Measurements from ENCODE around the gene GRB14.

DNA sequence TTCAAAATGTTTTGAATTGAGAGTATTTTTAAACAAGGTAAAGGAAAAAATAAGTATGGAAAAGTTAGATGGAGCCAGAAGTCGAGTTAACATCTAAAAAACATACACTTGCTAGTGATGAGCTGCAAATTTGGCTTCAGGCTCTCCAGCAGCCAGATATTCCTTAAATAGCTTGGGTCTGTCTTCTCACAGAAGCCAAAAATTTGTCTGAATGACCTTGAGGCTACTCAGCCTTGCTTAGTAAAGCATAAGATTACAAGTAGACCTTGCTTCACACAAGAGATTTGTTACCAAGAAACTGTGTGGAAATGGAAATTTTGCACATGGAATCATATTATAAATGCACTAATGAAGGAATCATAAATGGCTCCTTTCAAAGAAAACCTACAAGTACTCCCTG is 40.8 kb upstream of the GRB14 start:
- TF ChIP-seq, protein P1, sequence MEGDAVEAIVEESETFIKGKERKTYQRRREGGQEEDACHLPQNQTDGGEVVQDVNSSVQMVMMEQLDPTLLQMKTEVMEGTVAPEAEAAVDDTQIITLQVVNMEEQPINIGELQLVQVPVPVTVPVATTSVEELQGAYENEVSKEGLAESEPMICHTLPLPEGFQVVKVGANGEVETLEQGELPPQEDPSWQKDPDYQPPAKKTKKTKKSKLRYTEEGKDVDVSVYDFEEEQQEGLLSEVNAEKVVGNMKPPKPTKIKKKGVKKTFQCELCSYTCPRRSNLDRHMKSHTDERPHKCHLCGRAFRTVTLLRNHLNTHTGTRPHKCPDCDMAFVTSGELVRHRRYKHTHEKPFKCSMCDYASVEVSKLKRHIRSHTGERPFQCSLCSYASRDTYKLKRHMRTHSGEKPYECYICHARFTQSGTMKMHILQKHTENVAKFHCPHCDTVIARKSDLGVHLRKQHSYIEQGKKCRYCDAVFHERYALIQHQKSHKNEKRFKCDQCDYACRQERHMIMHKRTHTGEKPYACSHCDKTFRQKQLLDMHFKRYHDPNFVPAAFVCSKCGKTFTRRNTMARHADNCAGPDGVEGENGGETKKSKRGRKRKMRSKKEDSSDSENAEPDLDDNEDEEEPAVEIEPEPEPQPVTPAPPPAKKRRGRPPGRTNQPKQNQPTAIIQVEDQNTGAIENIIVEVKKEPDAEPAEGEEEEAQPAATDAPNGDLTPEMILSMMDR (IDR thresholded peaks at IDR 0.05), result no peak
- no peak for TF ChIP-seq EZH2 (IDR thresholded peaks at IDR 0.05)
- TF ChIP-seq EZH2phosphoT487 (IDR thresholded peaks at IDR 0.05), result no peak
